Parathyroid adenoma (tissue), 2 donors: ENCODE results near the gene TYW1B.
"Not testable (repeated sequence)": the region's sequence is repeated elsewhere in the genome, so short reads cannot be mapped to it uniquely, and the experiment has no call there.

Source experiments
- H2AFZ ChIP-seq: fragments of 300-600 bp; sonication (generic); one replicate; pipeline ENCODE4 v1.7.0; 2017; ENCODE audit warnings: antibody characterized with exemption, mild to moderate bottlenecking
- H3K27ac ChIP-seq: fragments of 300-600 bp; sonication (generic); one replicate; pipeline ENCODE4 v1.7.0; 2017
- H3K27me3 ChIP-seq: fragments of 300-600 bp; sonication (generic); one replicate; pipeline ENCODE4 v1.7.0; 2017; ENCODE audit warnings: low read length; ENCODE audit not compliant: control insufficient read depth, insufficient read depth
- H3K36me3 ChIP-seq: fragments of 300-600 bp; sonication (generic); one replicate; pipeline ENCODE4 v1.7.0; 2017; ENCODE audit warnings: low read length; ENCODE audit not compliant: control insufficient read depth, insufficient read depth
- H3K4me1 ChIP-seq: fragments of 300-600 bp; sonication (generic); one replicate; pipeline ENCODE4 v1.7.0; 2017; ENCODE audit warnings: control low read depth
- H3K4me2 ChIP-seq: fragments of 300-600 bp; sonication (generic); one replicate; pipeline ENCODE4 v1.7.0; 2017; ENCODE audit warnings: low read length
- H3K4me3 ChIP-seq: fragments of 300-600 bp; sonication (generic); one replicate; pipeline ENCODE4 v1.7.0; 2017; ENCODE audit warnings: low read depth, low read length
- H3K79me2 ChIP-seq: fragments of 300-600 bp; sonication (generic); one replicate; pipeline ENCODE4 v1.7.0; 2017; ENCODE audit warnings: control low read depth
- H3K9ac ChIP-seq: fragments of 300-600 bp; sonication (generic); one replicate; pipeline ENCODE4 v1.7.0; 2017; ENCODE audit warnings: mild to moderate bottlenecking
- H3K9me3 ChIP-seq: fragments of 300-600 bp; sonication (generic); one replicate; pipeline ENCODE4 v1.7.0; 2017; ENCODE audit warnings: low read length; ENCODE audit not compliant: control insufficient read depth
- CTCF ChIP-seq: fragments of 300-600 bp; sonication (generic); IDR thresholded peaks from one replicate; pipeline ENCODE4 v1.7.0; 2017; ENCODE audit warnings: antibody characterized with exemption, mild to moderate bottlenecking
- donor health status: primary hyperparathyroidism.

TYW1B gene

GRCh38 chr7:72730815-72731214 is 97.2 kb downstream of the TYW1B start:
- not testable (repeated sequence) for H3K27me3 ChIP-seq, H2AFZ ChIP-seq, H3K36me3 ChIP-seq, H3K27ac ChIP-seq, H3K9me3 ChIP-seq, H3K4me2 ChIP-seq, H3K4me1 ChIP-seq, H3K79me2 ChIP-seq, H3K9ac ChIP-seq, H3K4me3 ChIP-seq

- H2AFZ ChIP-seq, H3K9ac ChIP-seq, H3K9me3 ChIP-seq, H3K36me3 ChIP-seq, H3K79me2 ChIP-seq, H3K4me2 ChIP-seq, H3K27ac ChIP-seq, H3K4me1 ChIP-seq, H3K27me3 ChIP-seq, H3K4me3 ChIP-seq: not testable (repeated sequence)
These were observed 97.6 kb downstream of the TYW1B start for GRCh38 chr7:72730384-72730783.

GRCh38 chr7:72729130-72729529 is 98.9 kb downstream of the TYW1B start:
- H3K4me1 ChIP-seq, H3K27ac ChIP-seq, H3K9ac ChIP-seq, H3K4me3 ChIP-seq, H3K36me3 ChIP-seq, H3K9me3 ChIP-seq, H3K79me2 ChIP-seq, H3K4me2 ChIP-seq, H2AFZ ChIP-seq, H3K27me3 ChIP-seq: not testable (repeated sequence)

- H3K27me3 ChIP-seq, H3K79me2 ChIP-seq, H2AFZ ChIP-seq, H3K4me2 ChIP-seq, H3K9me3 ChIP-seq, H3K27ac ChIP-seq, H3K4me1 ChIP-seq, H3K9ac ChIP-seq, H3K4me3 ChIP-seq, H3K36me3 ChIP-seq: not testable (repeated sequence)
These were observed 105.3 kb downstream of the TYW1B start for GRCh38 chr7:72722694-72723093.

- not testable (repeated sequence) for H3K36me3 ChIP-seq, H3K27me3 ChIP-seq, H3K4me3 ChIP-seq, H2AFZ ChIP-seq, H3K4me1 ChIP-seq, H3K9ac ChIP-seq, H3K4me2 ChIP-seq, H3K9me3 ChIP-seq, H3K79me2 ChIP-seq, H3K27ac ChIP-seq
These were observed 107.1 kb downstream of the TYW1B start for GRCh38 chr7:72720890-72721289.

GRCh38 chr7:72717252-72717774 is 110.7 kb downstream of the TYW1B start:
- H3K27ac ChIP-seq, H3K4me1 ChIP-seq, H3K36me3 ChIP-seq, H3K4me2 ChIP-seq, H3K79me2 ChIP-seq, H3K9me3 ChIP-seq, H3K4me3 ChIP-seq, H3K9ac ChIP-seq, H3K27me3 ChIP-seq, H2AFZ ChIP-seq: not testable (repeated sequence)

- not testable (repeated sequence) for H2AFZ ChIP-seq, H3K9ac ChIP-seq, H3K27ac ChIP-seq, H3K9me3 ChIP-seq, H3K4me2 ChIP-seq, H3K27me3 ChIP-seq, H3K4me1 ChIP-seq, H3K36me3 ChIP-seq, H3K79me2 ChIP-seq, H3K4me3 ChIP-seq
These were observed 116.1 kb downstream of the TYW1B start for GRCh38 chr7:72711927-72712326.

- no peaks in the 10 kb centered on the region for H3K27me3 ChIP-seq
- H3K4me2 ChIP-seq = no peak overlapping the region
- H2AFZ ChIP-seq = peak overlapping the region; percentile 35
- H3K27ac ChIP-seq = peak overlapping the region; percentile 12
- H3K79me2 ChIP-seq = no peaks in the 10 kb centered on the region
- no peak for TF ChIP-seq CTCF
- H3K36me3 ChIP-seq = no peaks in the 10 kb centered on the region
- no peak overlapping the region for H3K4me3 ChIP-seq
- no peak overlapping the region for H3K9ac ChIP-seq
- H3K9me3 ChIP-seq = no peaks in the 10 kb centered on the region
- H3K4me1 ChIP-seq = no peaks in the 10 kb centered on the region
These were observed 117.0 kb downstream of the TYW1B start for GRCh38 chr7:72710983-72711382.
